Uterus (tissue), 4 donors: ENCODE data around the gene HK3. TPM values are rescaled to one million over a fixed set of nuclear protein-coding genes. Genes with fewer than 3 reads are reported as not detected.

Source experiments
- DNase-seq, 2 donors: peaks; one replicate each; pipeline ENCODE4 v3.0.0-alpha.2; 2019 to 2020
- H3K27ac ChIP-seq, 2 donors: fragments of 200-600 bp; sonication (generic); 1 replicate in 1 of 2; 2 replicates in 1 of 2; pipeline ENCODE4 v1.5.1; 2016 to 2018
- H3K27me3 ChIP-seq, 2 donors: fragments of 200-600 bp; sonication (generic); one replicate each; pipeline ENCODE4 v1.5.1; 2018 to 2019; ENCODE audit warnings: control low read depth in 1 of 2
- H3K36me3 ChIP-seq, 2 donors: fragments of 200-600 bp; sonication (generic); one replicate each; pipeline ENCODE4 v1.5.1; 2019; ENCODE audit warnings: control low read depth in 1 of 2
- H3K4me1 ChIP-seq, 2 donors: fragments of 200-600 bp; sonication (generic); one replicate each; pipeline ENCODE4 v1.5.1; 2018 to 2019; ENCODE audit warnings: control low read depth in 1 of 2
- H3K4me3 ChIP-seq, 2 donors: fragments of 200-600 bp; sonication (generic); 1 replicate in 1 of 2; 2 replicates in 1 of 2; pipeline ENCODE4 v1.5.1; 2018 to 2019; ENCODE audit warnings: mild to moderate bottlenecking in 1 of 2
- H3K9me3 ChIP-seq, 2 donors: fragments of 200-600 bp; sonication (generic); one replicate each; pipeline ENCODE4 v1.5.1; 2019; ENCODE audit warnings: control low read depth in 1 of 2
- CTCF ChIP-seq, 4 experiments: fragments of 200-600 bp in 2 of 4; fragments of 450-650 bp in 2 of 4; sonication (generic) in 2 of 4; IDR thresholded peaks; one replicate each; pipeline ENCODE4 v1.5.1; 2016 to 2019; ENCODE audit warnings: antibody characterized with exemption in 4 of 4, mild to moderate bottlenecking in 2 of 4, moderate library complexity in 1 of 4
- POLR2A ChIP-seq, 2 donors: fragments of 450-650 bp; IDR thresholded peaks; one replicate each; pipeline ENCODE4 v1.6.1; 2016; ENCODE audit warnings: antibody characterized with exemption in 2 of 2, mild to moderate bottlenecking in 1 of 2, moderate library complexity in 1 of 2
- intact Hi-C: fragments of 100-400 bp; cut with DNase I; formaldehyde crosslinking; loops from one replicate; pipeline ENCODE4 v1.15.1; 2023; ENCODE audit warnings: low total_unique reads
- total RNA-seq, 4 donors: library from RNA; depleted of rRNA in 3 of 4; stranded (reverse); fragments of >200 nt in 3 of 4; gene quantifications; one replicate each; pipeline versions ENCODE4 v1.1.0 to v1.2.4, GENCODE V29; 2014 to 2023
- donor health status: DM: yes; HTN: yes; CAD: no.

The HK3 gene
- total RNA-seq, 4 donors from 2014 or later: 1.5 to 6.9 (median 3.4) TPM

GRCh38 chr5:176861276-176861675 is 37.9 kb downstream of the HK3 start:
- Histone ChIP-seq H3K4me1 (no peaks in the 10 kb centered on the region), H3K27me3 (no peaks in the 10 kb centered on the region)

GRCh38 chr5:176860381-176860780 is 38.8 kb downstream of the HK3 start:
- H3K27ac ChIP-seq: no peak overlapping the region
- DNase-seq: no peak
- TF ChIP-seq CTCF (IDR thresholded peaks at IDR 0.05) (no peak), POLR2A (IDR thresholded peaks at IDR 0.05) (no peak)
- no peaks in the 10 kb centered on the region for H3K4me1 ChIP-seq
- H3K4me3 ChIP-seq: no peak overlapping the region
- intact Hi-C loops: no loop called here
- no peaks in the 10 kb centered on the region for H3K9me3 ChIP-seq
- H3K27me3 ChIP-seq: no peaks in the 10 kb centered on the region
- no peaks in the 10 kb centered on the region for H3K36me3 ChIP-seq

More at GRCh38 chr5:176861276-176861675, 37.9 kb downstream of the HK3 start:
- intact Hi-C loops: no loop called here
- no peak overlapping the region for H3K4me3 ChIP-seq
- no peaks in the 10 kb centered on the region for H3K36me3 ChIP-seq
- H3K9me3 ChIP-seq: no peaks in the 10 kb centered on the region
- TF ChIP-seq POLR2A (IDR thresholded peaks at IDR 0.05) (no peak), CTCF (IDR thresholded peaks at IDR 0.05) (no peak)
- no peak for DNase-seq
- no peak overlapping the region for H3K27ac ChIP-seq

- DNase-seq: no peak
- intact Hi-C loops: no loop called here
- Histone ChIP-seq H3K27me3 (no peaks in the 10 kb centered on the region), H3K36me3 (no peaks in the 10 kb centered on the region), H3K9me3 (no peaks in the 10 kb centered on the region), H3K27ac (no peak overlapping the region), H3K4me3 (no peak overlapping the region), H3K4me1 (no peaks in the 10 kb centered on the region)
- TF ChIP-seq POLR2A (IDR thresholded peaks at IDR 0.05): no peak
- no peak for TF ChIP-seq CTCF (IDR thresholded peaks at IDR 0.05)
These were observed 39.2 kb downstream of the HK3 start for GRCh38 chr5:176859916-176860315.

- intact Hi-C loops: no loop called here
- TF ChIP-seq POLR2A (IDR thresholded peaks at IDR 0.05) (no peak), CTCF (IDR thresholded peaks at IDR 0.05) (no peak)
- no peak overlapping the region for H3K27ac ChIP-seq
- no peak overlapping the region for H3K4me3 ChIP-seq
- no peaks in the 10 kb centered on the region for H3K27me3 ChIP-seq
- no peaks in the 10 kb centered on the region for H3K36me3 ChIP-seq
- no peak for DNase-seq
- no peaks in the 10 kb centered on the region for H3K4me1 ChIP-seq
- H3K9me3 ChIP-seq: no peaks in the 10 kb centered on the region
These were observed 41.3 kb downstream of the HK3 start for GRCh38 chr5:176857894-176858273.

- Histone ChIP-seq H3K27ac (no peak overlapping the region), H3K9me3 (no peaks in the 10 kb centered on the region), H3K4me3 (no peak overlapping the region), H3K27me3 (no peaks in the 10 kb centered on the region), H3K4me1 (no peaks in the 10 kb centered on the region), H3K36me3 (no peaks in the 10 kb centered on the region)
- TF ChIP-seq CTCF (IDR thresholded peaks at IDR 0.05) (no peak), POLR2A (IDR thresholded peaks at IDR 0.05) (no peak)
- intact Hi-C loops: no loop called here
- no peak for DNase-seq
These were observed 41.8 kb downstream of the HK3 start for GRCh38 chr5:176857216-176857893.
